Measurements from ENCODE around the gene HMGXB3.

Gene HMGXB3

DNA sequence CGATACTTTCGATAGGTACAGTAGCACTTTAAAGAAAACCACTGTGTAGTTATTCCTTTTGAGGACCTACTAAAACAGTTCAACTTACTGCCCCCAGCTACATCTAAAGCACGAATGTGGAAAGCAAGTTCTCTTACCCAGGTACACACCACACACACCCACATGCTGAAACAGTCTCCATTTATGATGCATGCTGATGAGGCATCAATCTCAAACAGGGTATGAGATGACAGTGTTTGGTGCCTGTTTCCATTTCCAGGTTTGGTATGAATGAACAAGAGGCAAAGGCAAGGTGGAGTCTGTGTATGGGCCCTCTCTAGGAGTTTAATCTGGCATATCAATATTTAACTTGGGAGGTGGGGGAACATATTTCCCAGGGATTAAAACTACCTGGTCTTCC, 13.9 kb downstream of the HMGXB3 start:
- TF ChIP-seq, protein P1, sequence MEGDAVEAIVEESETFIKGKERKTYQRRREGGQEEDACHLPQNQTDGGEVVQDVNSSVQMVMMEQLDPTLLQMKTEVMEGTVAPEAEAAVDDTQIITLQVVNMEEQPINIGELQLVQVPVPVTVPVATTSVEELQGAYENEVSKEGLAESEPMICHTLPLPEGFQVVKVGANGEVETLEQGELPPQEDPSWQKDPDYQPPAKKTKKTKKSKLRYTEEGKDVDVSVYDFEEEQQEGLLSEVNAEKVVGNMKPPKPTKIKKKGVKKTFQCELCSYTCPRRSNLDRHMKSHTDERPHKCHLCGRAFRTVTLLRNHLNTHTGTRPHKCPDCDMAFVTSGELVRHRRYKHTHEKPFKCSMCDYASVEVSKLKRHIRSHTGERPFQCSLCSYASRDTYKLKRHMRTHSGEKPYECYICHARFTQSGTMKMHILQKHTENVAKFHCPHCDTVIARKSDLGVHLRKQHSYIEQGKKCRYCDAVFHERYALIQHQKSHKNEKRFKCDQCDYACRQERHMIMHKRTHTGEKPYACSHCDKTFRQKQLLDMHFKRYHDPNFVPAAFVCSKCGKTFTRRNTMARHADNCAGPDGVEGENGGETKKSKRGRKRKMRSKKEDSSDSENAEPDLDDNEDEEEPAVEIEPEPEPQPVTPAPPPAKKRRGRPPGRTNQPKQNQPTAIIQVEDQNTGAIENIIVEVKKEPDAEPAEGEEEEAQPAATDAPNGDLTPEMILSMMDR (IDR thresholded peaks at IDR 0.05; ENCODE audit: low read depth, low read length), result no peak
- no peak for DNase-seq (ENCODE audit: extremely low read depth, low read depth)

DNA sequence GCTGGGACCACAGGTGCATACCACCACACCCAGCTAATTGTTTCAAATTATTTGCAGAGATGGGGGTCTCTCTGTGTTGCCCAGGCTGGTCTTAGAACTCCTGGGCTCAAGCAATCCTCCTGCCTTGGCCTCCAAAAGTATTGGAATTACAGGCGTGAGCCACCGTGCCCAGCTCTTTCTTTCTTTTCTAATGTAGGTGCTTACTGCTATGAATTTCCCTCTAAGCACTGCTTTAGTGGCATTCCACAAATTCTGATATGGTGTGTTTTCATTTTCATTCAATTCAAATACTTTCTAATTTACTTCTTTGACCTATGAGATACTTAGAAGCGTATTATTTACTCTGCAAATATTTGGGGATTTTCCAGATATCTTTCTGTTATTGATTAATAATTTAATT, 14.9 kb downstream of the HMGXB3 start:
- DNase-seq (ENCODE audit: extremely low read depth, low read depth), result no peak
- TF ChIP-seq, protein P1 (IDR thresholded peaks at IDR 0.05; ENCODE audit: low read depth, low read length), result no peak

DNA sequence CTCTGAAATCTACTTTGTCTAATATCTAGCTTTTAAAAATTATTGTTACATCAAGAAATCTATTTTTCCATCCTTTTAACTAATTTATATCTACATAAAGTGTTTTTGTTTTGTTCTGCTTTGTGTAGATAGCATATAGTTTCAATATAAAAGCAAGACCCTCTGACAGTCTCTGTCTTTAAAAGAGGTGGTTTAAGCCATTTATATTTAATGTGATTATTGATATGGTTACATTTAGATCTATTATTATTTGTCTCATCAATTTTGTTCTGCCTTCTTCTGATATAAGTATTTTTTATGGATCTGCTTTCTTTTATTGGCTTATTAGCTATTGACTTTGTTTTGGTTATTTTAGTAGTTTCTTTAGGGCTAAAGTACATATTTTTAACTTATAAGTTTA, 16.0 kb downstream of the HMGXB3 start:
- no peak for DNase-seq (ENCODE audit: extremely low read depth, low read depth)
- TF ChIP-seq, protein P1 (IDR thresholded peaks at IDR 0.05; ENCODE audit: low read depth, low read length), result no peak

DNA sequence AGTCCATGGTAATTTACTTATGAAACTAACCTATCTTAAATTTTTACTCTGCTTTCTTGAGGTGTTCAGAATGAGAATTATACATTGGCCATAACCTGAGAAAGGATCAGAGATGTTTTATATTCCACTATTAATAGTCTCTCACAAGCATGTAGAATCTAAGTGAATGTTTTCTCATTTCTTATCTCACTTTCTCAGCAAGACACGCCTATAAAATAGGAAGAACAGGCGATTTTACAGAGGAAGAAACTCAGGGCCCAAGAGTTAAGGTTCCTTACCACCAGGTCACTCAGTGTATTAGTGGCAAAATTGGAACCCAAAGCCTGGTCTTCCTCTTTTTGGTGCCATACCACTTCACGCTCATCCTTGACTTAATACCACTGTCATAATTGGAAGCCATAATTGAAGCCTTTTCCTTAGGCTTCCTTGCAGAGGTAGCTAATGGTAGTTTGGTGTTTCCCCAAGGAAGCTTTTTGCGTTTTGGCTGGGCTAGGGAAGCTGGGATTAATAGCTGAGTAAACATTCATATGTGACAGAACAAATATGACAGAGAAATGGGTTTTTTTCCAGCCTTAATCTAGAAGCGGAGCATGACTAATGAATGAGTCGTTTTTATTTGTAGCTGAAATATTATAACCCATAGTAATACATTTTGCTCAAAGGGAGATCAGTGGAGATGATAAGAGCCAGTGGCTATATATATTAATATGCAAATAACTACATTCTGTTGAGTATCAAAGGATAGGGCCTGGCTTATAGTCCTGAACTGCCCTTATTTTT, 16.9 kb downstream of the HMGXB3 start:
- DNase-seq (ENCODE audit: extremely low read depth, low read depth), result no peak
- TF ChIP-seq, protein P1 (IDR thresholded peaks at IDR 0.05; ENCODE audit: low read depth, low read length), result no peak

DNA sequence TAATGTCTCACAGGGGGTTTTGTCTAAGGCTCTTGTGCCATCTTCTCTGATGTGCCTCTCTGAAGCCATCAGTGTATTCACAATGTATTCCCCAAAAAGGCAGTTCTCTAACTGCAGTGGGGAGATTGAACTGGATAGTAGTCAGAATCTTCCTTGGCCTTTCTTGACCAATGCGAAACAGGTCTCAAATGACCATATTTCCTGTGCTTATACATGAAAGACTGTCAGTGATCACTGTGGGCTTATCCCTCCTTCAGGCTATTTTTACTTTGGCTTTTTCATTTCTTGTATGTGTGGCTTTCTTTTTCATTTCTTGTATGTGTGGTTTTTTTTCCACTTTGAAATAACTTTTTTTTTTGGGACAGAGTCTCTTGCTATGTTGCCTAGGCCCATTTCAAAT, 19.7 kb downstream of the HMGXB3 start:
- DNase-seq (ENCODE audit: extremely low read depth, low read depth), result no peak
- TF ChIP-seq, protein P1 (IDR thresholded peaks at IDR 0.05; ENCODE audit: low read depth, low read length), result no peak

DNA sequence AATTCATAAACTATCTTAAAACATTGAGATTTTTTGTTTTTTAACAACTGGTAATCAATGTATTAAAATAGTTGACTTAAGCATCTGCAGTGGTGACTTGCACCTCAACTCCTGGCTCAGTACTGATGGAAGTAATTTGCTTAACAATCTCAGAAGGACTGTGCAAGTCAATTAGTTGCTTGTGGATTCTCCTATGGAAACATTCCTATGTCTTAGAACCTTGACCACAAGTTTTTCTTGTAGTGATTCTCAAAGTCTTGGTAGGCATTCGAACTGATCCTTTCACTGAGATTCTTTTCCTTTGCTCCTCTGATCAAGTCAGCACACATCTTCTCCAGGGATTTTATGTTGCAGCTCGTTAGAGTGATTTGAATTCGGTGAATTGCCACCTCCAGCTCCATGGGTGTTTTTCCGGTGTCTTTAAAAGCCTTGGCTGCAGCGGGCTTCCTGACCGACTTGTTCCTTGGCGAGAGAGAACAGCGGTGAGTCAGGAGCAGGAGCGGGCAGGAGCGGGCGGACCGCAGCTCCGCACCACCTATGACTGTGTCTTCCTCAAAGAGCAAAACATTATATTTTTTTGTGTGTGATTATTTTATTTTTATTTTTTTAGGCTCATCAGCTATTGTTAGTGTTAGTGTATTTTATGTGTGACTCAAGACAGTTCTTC, 21.1 kb downstream of the HMGXB3 start:
- DNase-seq (ENCODE audit: extremely low read depth, low read depth), result no peak
- TF ChIP-seq, protein P1 (IDR thresholded peaks at IDR 0.05; ENCODE audit: low read depth, low read length), result no peak

DNA sequence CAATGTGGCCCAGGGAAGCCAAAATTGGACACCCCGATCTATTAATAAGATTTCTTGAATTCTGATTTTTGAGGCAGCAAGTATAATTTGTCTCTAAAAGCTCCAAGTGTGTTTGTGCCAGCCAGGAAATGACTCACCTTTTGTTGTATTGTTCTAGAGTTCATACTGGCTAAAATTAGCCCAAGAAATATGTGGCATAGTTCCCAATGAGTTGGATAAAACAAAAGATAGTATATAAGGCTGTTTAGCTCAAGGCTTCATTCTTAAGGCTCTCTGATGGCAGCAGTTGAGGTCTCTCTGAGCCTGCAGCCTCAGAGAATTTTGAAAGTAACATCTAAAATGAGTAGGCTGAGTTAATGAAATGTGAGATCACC, 21.6 kb downstream of the HMGXB3 start:
- TF ChIP-seq, protein P1 (IDR thresholded peaks at IDR 0.05; ENCODE audit: low read depth, low read length), result no peak
- DNase-seq (ENCODE audit: extremely low read depth, low read depth), result peak; percentile 69
